HL-60 (cell line): Measurements from ENCODE around the gene SPTSSB.

ENCODE experiments used
- DNase-seq, 2 experiments: peaks; one replicate each; pipeline ENCODE4 v3.0.0-alpha.2; 2010 to 2020; ENCODE audit warnings: low read depth in 1 of 2, low spot score in 1 of 2
- H3K27ac ChIP-seq: fragments of 250-450 bp; sonication (Bioruptor Pico); replicated peaks from 2 replicates; pipeline ENCODE4 v1.5.1; 2020; ENCODE audit warnings: mild to moderate bottlenecking, moderate library complexity
- H3K27me3 ChIP-seq: fragments of 250-450 bp; sonication (Bioruptor Pico); 2 replicates; pipeline ENCODE4 v1.5.1; 2021; ENCODE audit warnings: mild to moderate bottlenecking, moderate library complexity; ENCODE audit not compliant: insufficient read depth, poor library complexity, severe bottlenecking
- H3K4me3 ChIP-seq: replicated peaks from 2 replicates; pipeline ENCODE4 v1.5.1; 2011; ENCODE audit warnings: mild to moderate bottlenecking, control low read depth, low read length; ENCODE audit not compliant: insufficient read depth
- CTCF ChIP-seq: IDR thresholded peaks from one replicate; pipeline ENCODE4 v1.5.1; 2011; ENCODE audit warnings: low read length, control low read depth, inconsistent platforms; ENCODE audit not compliant: insufficient read depth
- GABPA ChIP-seq: IDR thresholded peaks from 2 replicates; pipeline ENCODE4 v1.6.1; 2012; ENCODE audit warnings: low read depth
- POLR2AphosphoS5 ChIP-seq: IDR thresholded peaks from 2 replicates; pipeline ENCODE4 v1.6.1; 2012; ENCODE audit warnings: low read depth
- REST ChIP-seq: IDR thresholded peaks from 2 replicates; pipeline ENCODE4 v1.6.1; 2012; ENCODE audit warnings: low read depth; ENCODE audit not compliant: insufficient replicate concordance
- SPI1 ChIP-seq: IDR thresholded peaks from 2 replicates; pipeline ENCODE4 v1.6.1; 2012; ENCODE audit warnings: low read depth, mild to moderate bottlenecking, borderline replicate concordance

The SPTSSB gene

GRCh38 chr3:161358488-161358887 lies 12.8 kb downstream of the SPTSSB start:
- TF ChIP-seq CTCF (no peak), POLR2AphosphoS5 (no peak), GABPA (no peak), REST (no peak), SPI1 (no peak)
- H3K27ac ChIP-seq = no peak overlapping the region
- no peaks in the 10 kb centered on the region for H3K27me3 ChIP-seq
- H3K4me3 ChIP-seq = no peak overlapping the region
- DNase-seq = no peak

GRCh38 chr3:161356287-161356686 lies 15.0 kb downstream of the SPTSSB start:
- H3K27me3 ChIP-seq = no peaks in the 10 kb centered on the region
- no peak for TF ChIP-seq REST
- TF ChIP-seq CTCF = no peak
- no peak for TF ChIP-seq POLR2AphosphoS5
- TF ChIP-seq GABPA = no peak
- TF ChIP-seq SPI1 = no peak
- H3K4me3 ChIP-seq = no peak overlapping the region
- DNase-seq = no peak
- no peak overlapping the region for H3K27ac ChIP-seq

GRCh38 chr3:161355508-161355907 lies 15.8 kb downstream of the SPTSSB start:
- H3K27ac ChIP-seq = no peak overlapping the region
- no peak for DNase-seq
- TF ChIP-seq GABPA = no peak
- no peak for TF ChIP-seq CTCF
- no peak for TF ChIP-seq SPI1
- no peak for TF ChIP-seq REST
- TF ChIP-seq POLR2AphosphoS5 = no peak
- H3K4me3 ChIP-seq = no peak overlapping the region
- peaks cover 4% of the 10 kb centered on the region for H3K27me3 ChIP-seq
